Upper lobe of left lung (tissue), 4 donors: ENCODE data around the gene PCNX3.

Source experiments
- POLR2AphosphoS5 ChIP-seq, 2 donors: sonication (generic); formaldehyde crosslinking; IDR thresholded peaks; one replicate each; pipeline ENCODE4 v1.5.1; 2017; ENCODE audit warnings: antibody characterized with exemption in 2 of 2
- TF ChIP-seq, protein P1 (sequence below), 6 experiments: fragments of 450-650 bp in 4 of 6; fragments of 200-600 bp in 2 of 6; sonication (generic) in 2 of 6; IDR thresholded peaks; one replicate each; pipeline ENCODE4 v1.5.1; 2016 to 2019; ENCODE audit warnings: antibody characterized with exemption in 6 of 6

DNA sequence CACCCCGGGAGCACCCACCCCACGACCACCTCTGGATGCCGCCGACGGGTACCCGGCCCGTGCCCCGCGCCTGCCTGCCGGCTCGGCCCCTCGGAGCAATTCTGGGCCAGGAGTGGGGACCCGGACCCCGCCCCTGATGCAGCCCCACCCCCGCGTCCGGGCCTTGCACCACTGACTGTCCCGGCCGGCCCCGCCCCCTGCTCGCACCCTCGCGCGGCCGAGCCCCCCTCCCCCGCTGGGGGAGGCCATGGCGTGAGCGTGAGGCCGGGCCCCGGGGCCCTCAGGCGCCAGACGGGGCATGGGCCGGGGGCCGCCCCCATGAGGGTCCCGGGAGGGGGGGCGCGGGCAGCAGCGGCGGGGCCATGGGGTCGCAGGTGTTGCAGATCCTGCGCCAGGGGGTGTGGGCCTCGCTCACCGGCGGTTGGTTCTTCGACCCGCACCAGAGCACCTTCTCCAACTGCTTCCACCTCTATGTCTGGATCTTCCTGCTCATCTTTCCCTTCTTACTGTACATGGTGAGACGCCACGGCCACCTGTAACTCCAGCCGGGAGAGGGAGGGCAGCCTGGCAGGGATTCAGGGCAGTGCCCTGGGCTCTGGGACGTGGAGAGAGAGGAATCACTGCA, 486 bp downstream of the PCNX3 start:
- no peak for TF ChIP-seq POLR2AphosphoS5 (IDR thresholded peaks at IDR 0.05)
- TF ChIP-seq, protein P1, sequence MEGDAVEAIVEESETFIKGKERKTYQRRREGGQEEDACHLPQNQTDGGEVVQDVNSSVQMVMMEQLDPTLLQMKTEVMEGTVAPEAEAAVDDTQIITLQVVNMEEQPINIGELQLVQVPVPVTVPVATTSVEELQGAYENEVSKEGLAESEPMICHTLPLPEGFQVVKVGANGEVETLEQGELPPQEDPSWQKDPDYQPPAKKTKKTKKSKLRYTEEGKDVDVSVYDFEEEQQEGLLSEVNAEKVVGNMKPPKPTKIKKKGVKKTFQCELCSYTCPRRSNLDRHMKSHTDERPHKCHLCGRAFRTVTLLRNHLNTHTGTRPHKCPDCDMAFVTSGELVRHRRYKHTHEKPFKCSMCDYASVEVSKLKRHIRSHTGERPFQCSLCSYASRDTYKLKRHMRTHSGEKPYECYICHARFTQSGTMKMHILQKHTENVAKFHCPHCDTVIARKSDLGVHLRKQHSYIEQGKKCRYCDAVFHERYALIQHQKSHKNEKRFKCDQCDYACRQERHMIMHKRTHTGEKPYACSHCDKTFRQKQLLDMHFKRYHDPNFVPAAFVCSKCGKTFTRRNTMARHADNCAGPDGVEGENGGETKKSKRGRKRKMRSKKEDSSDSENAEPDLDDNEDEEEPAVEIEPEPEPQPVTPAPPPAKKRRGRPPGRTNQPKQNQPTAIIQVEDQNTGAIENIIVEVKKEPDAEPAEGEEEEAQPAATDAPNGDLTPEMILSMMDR (IDR thresholded peaks at IDR 0.05) = no peak
